Kidney (tissue), 14 donors: ENCODE data around the gene DCPS. TPM values are rescaled to one million over a fixed set of nuclear protein-coding genes. Genes with fewer than 3 reads are reported as not detected.

ENCODE experiments used
- DNase-seq, 5 donors: peaks; one replicate each; pipeline ENCODE4 v3.0.0-alpha.2; 2013 to 2020
- FAIRE-seq: peaks from 2 replicates; lab custom pipeline; 2012; peaks lifted over from hg19 to GRCh38; lab: Jason Lieb, UNC
- H3K27ac ChIP-seq, 2 donors: one replicate each; pipeline ENCODE4 v1.7.0; 2013; ENCODE audit warnings: low read depth in 2 of 2, low read length in 2 of 2, inconsistent platforms in 1 of 2
- H3K27me3 ChIP-seq: one replicate; pipeline ENCODE4 v1.7.1; 2013; ENCODE audit warnings: low read length, inconsistent platforms; ENCODE audit not compliant: control insufficient read depth, insufficient read depth
- H3K36me3 ChIP-seq, 3 donors: one replicate each; pipeline versions ENCODE4 v1.7.0 to v1.7.1; 2013; ENCODE audit warnings: low read length in 3 of 3, control low read depth in 1 of 3, inconsistent platforms in 1 of 3; ENCODE audit not compliant: insufficient read depth in 3 of 3, control insufficient read depth in 2 of 3
- H3K4me1 ChIP-seq, 3 donors: one replicate each; pipeline versions ENCODE4 v1.7.0 to v1.7.1; 2013; ENCODE audit warnings: low read length in 3 of 3, inconsistent platforms in 1 of 3, low read depth in 1 of 3; ENCODE audit not compliant: control insufficient read depth in 2 of 3, insufficient read depth in 2 of 3
- H3K4me3 ChIP-seq, 3 donors: one replicate each; pipeline versions ENCODE4 v1.7.0 to v1.8.1; 2013; ENCODE audit warnings: low read length in 3 of 3, control low read depth in 1 of 3, inconsistent platforms in 1 of 3
- H3K9ac ChIP-seq, 3 donors: one replicate each; pipeline versions ENCODE4 v1.7.0 to v1.7.1; 2013; ENCODE audit warnings: low read length in 3 of 3, control low read depth in 1 of 3, inconsistent platforms in 1 of 3
- H3K9me3 ChIP-seq, 3 donors: one replicate each; pipeline versions ENCODE4 v1.7.0 to v1.7.1; 2013; ENCODE audit warnings: low read length in 3 of 3, control low read depth in 1 of 3, inconsistent platforms in 1 of 3; ENCODE audit not compliant: control insufficient read depth in 2 of 3, insufficient read depth in 1 of 3
- intact Hi-C: fragments of 100-400 bp; cut with DNase I; formaldehyde crosslinking; loops from one replicate; pipeline ENCODE4 v1.11.1; 2022
- polyA plus RNA-seq: library from polyadenylated mRNA; stranded (reverse); fragments of 350-450 nt; fragmentation: Illumina TruSeq; extraction: RNeasy Lipid Tissue Mini Kit (QIAGEN cat#74804); gene quantifications from one replicate; pipeline ENCODE4 v1.2.3, GENCODE V29; 2014; ENCODE audit warnings: low read depth, low replicate concordance; ENCODE audit not compliant: insufficient read depth
- total RNA-seq: library from RNA; stranded (reverse); fragmentation: NEBNext Ultra II Directional; extraction: Animal tissue kit (Norgen Biotek cat#: 25700); gene quantifications from one replicate; pipeline ENCODE4 v1.2.1, GENCODE V29; 2021
- TF ChIP-seq, protein P1 (sequence below): IDR thresholded peaks from 3 replicates; pipeline ENCODE4 v1.5.1; 2012; ENCODE audit warnings: mild to moderate bottlenecking, moderate library complexity, borderline replicate concordance; ENCODE audit not compliant: insufficient read depth; ENCODE audit errors: extremely low read depth
- donor health status: control.
- donor health status: control.
- donor health status: control.
- donor health status: control.
- donor health status: control.
- donor health status: DM: yes; HTN: yes; CAD: no.
- donor health status: Normal renal cell carcinoma (clear cell type).

The DCPS gene
- total and polyA plus RNA-seq, 2 donors from 2014 or later: 23.9 to 24.2 TPM

DNA sequence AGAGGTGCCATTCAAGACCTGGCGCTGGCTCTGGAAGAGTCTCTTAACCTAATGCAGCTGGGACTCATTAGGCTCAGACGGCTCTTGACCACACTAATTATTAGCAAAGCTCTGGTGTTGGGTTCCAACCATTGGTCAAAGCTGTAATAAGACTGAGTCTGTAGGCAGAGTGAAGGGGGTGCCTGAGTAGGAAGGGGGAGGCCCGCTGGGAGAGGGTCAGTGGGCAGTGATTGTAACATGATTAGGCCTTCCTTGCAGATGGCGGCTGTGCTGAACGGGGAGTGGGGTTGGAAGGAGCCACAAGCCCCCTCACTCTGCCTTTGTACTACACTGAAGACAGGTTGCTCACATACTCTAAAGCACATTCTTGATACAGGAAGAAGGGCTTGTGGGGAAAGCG, 40.4 kb upstream of the DCPS start:
- DNase-seq (no peak), FAIRE-seq (no peak)
- Histone ChIP-seq H3K27ac (no peak overlapping the region), H3K9me3 (no peaks in the 10 kb centered on the region), H3K4me1 (peaks cover 2 to 7% (median 5%) of the 10 kb centered on the region in 3 donors), H3K4me3 (no peak overlapping the region), H3K36me3 (peaks cover 20 to 57% (median 46%) of the 10 kb centered on the region in 3 donors), H3K9ac (no peak overlapping the region), H3K27me3 (no peaks in the 10 kb centered on the region)
- intact Hi-C loops: no loop called here
- TF ChIP-seq, protein P1, sequence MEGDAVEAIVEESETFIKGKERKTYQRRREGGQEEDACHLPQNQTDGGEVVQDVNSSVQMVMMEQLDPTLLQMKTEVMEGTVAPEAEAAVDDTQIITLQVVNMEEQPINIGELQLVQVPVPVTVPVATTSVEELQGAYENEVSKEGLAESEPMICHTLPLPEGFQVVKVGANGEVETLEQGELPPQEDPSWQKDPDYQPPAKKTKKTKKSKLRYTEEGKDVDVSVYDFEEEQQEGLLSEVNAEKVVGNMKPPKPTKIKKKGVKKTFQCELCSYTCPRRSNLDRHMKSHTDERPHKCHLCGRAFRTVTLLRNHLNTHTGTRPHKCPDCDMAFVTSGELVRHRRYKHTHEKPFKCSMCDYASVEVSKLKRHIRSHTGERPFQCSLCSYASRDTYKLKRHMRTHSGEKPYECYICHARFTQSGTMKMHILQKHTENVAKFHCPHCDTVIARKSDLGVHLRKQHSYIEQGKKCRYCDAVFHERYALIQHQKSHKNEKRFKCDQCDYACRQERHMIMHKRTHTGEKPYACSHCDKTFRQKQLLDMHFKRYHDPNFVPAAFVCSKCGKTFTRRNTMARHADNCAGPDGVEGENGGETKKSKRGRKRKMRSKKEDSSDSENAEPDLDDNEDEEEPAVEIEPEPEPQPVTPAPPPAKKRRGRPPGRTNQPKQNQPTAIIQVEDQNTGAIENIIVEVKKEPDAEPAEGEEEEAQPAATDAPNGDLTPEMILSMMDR: no peak

DNA sequence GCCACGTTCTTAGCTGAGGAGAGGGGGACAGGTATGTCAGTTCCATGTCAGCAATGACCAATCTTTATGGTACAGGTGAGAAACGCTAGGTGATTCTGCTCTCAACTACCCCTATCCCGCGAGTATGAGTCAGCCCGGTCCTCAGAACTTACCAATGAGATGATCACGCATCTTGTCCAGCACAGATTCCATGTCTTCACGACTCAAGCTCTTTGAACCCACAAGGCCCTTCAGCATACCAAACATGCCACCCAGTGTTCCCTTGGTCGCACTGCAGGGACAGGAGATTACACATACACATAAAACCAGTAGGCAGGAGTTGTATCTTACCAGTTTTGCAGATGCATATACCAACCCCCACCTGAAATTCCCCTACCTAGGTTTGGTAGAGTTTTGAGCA, 38.0 kb upstream of the DCPS start:
- no peak overlapping the region for H3K4me3 ChIP-seq
- no peak overlapping the region for H3K27ac ChIP-seq
- no peaks in the 10 kb centered on the region for H3K27me3 ChIP-seq
- no peak overlapping the region for H3K9ac ChIP-seq
- no peaks in the 10 kb centered on the region for H3K9me3 ChIP-seq
- TF ChIP-seq, protein P1: no peak
- no peak for FAIRE-seq
- peaks cover 2 to 13% (median 7%) of the 10 kb centered on the region in 3 donors for H3K4me1 ChIP-seq
- H3K36me3 ChIP-seq: peaks cover 20 to 57% (median 46%) of the 10 kb centered on the region in 3 donors
- intact Hi-C loops: no loop called here
- DNase-seq: no peak

DNA sequence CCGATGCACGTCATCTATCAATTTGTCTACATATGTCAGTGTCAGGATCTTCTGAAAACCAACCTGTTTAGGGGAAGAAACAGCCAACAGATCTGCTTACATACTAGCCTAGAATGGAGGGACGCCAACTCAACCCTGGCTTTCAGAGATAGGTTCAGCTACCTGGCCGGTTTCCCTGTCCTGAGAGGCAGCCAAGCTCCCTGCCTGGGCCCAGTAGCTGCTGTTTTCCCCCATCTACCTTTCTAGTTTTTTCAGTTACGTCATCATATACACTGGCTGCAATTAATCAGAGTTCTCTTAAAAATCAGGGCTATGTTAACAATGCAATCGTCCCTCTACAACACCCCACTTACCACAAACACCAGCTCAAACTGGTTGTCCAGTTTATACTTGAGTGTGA, 36.2 kb upstream of the DCPS start:
- FAIRE-seq (no peak), DNase-seq (no peak)
- Histone ChIP-seq H3K4me3 (peak overlapping the region; percentile 89 to 94 (median 93)), H3K27me3 (no peaks in the 10 kb centered on the region), H3K36me3 (peaks cover 20 to 43% (median 39%) of the 10 kb centered on the region in 3 donors), H3K4me1 (peaks cover 2 to 13% (median 7%) of the 10 kb centered on the region in 3 donors), H3K9ac (peak overlapping the region; percentile 84 to 96 (median 96)), H3K9me3 (no peaks in the 10 kb centered on the region), H3K27ac (peak overlapping the region in 1 of 2 donors; percentile 28)
- intact Hi-C loops: no loop called here
- TF ChIP-seq, protein P1: no peak

DNA sequence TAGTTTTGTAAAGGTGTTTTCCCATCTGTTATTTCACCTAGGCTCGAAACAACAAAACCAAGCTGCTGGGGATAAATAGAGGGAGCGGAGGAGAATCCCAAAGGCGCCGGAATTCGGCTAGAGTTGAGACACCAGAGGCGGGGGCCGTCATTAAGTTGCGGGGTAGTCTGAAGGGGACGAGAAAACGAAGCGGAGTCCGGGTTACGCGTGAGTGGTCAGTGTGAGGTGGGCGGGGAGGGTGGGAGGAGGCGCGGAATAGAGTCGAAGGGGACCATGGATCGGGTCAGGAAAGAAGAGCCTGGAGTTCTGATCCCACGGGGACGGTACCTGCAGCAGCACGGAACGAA, 35.5 kb upstream of the DCPS start:
- TF ChIP-seq, protein P1: no peak
- H3K9me3 ChIP-seq: no peaks in the 10 kb centered on the region
- H3K27me3 ChIP-seq: no peaks in the 10 kb centered on the region
- H3K4me1 ChIP-seq: peaks cover 2 to 13% (median 7%) of the 10 kb centered on the region in 3 donors
- peak overlapping the region; percentile 84 to 96 (median 96) for H3K9ac ChIP-seq
- DNase-seq (no peak), FAIRE-seq (no peak)
- H3K4me3 ChIP-seq: peak overlapping the region; percentile 89 to 94 (median 93)
- peaks cover 17 to 41% (median 36%) of the 10 kb centered on the region in 3 donors for H3K36me3 ChIP-seq
- peak overlapping the region; percentile 76 to 82 for H3K27ac ChIP-seq
- intact Hi-C loops: no loop called here
